ENCODE measurements around the gene IL1A.

IL1A gene

DNA sequence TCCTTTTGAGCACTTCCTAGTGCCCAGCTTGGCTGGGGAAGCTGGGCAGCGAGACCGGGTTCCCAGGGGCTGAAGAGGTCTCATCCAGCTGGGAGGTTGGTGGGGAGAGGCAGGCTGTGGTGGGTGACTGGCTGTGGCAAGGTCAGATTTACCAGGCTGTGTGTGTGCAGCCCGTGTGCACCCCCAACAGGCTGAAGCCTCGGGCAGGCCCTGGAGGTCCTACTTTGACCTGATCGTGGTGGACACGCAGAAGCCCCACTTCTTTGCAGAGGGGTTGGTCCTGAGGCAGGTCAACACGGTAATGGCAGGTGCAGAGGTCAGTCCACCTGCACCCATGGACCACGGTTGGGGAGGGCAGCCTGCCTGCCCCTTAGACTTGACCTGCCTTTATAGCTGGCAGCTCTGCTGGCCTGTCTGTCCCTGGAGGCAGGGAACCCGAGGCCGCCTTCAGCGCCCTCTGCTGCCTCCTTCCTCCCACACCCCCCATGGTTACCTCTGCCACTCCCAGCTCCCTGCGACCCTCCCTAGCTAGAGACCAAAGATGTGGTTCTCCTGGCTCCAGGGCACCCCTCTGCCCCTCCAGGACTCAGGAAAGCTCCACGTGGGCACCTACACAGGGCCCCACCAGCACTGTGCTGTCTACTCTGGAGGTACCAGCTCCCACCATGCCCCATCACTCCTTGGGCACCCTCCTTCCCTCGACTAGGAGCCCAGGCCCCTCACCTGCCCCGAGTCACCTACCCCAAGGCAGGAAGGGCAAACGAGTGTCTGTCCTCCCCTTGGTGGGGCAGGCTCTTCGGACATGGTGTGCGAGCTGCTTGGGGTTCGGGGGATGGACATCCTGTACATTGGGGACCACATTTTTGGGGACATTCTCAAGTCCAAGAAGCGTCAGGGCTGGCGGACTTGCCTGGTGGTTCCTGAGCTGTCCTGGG is 59.4 kb downstream of the IL1A start:
- no peak for DNase-seq

DNA sequence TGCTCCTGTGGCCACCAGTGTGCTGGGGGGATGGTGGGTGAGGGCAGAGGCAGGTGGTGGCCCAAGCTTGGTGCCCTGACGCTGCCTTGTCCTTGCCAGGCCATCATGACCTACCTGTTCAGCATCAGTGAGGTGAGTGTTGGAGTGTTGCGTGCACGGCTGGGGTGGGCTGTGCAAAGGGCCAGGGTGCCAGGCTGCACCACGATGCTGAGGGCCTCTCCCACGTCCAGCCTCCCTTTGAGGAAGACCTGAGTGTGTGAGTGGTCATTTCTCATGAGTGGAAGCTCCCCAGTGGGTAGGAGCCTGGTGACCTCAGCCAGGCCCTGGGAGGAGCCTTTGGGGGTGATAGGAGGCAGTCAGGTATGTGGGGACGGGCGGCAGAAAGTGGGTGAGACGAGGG is 60.3 kb downstream of the IL1A start:
- DNase-seq: no peak

Measured in NCI-H748 treated with DMSO at 0.1 percent for 48 hours (cell line).